ENCODE results near the gene ACOT7.

The ACOT7 gene

GRCh38 chr1:6347641-6348487, 45.7 kb downstream of the ACOT7 start:
- DNase-seq (ENCODE audit: low read depth in 2 of 2), result peak; percentile 34 to 45

- DNase-seq (ENCODE audit: low read depth in 2 of 2), result no peak
Measured at GRCh38 chr1:6345460-6345859, 48.1 kb downstream of the ACOT7 start.

DNA sequence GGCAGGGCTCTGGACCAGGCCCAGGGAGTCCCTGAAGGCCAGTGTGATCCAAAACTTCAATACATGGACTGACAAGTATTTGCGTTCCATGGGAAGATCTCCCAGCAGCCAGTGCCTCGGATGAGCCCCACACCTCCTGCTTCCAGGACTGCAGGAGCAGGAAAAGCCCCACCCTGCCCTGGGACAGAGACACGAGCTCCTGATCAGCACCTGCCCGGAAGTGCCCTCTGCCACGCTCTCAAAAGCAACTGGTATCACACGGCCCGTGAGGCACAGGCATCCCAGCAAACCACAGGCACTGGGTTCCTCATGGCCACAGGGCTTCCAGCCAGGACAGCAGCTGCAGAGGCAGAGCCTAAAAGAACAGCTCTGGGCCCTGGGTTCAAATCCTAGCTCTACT, 48.6 kb downstream of the ACOT7 start:
- no peak for DNase-seq (ENCODE audit: low read depth in 2 of 2)

- DNase-seq (ENCODE audit: low read depth in 2 of 2), result peak; percentile 26 to 45
Measured at GRCh38 chr1:6343506-6344405, 49.8 kb downstream of the ACOT7 start.

- DNase-seq (ENCODE audit: low read depth in 2 of 2), result no peak
Measured at GRCh38 chr1:6342056-6342455, 51.5 kb downstream of the ACOT7 start.

GRCh38 chr1:6338695-6339094, 54.9 kb downstream of the ACOT7 start:
- DNase-seq (ENCODE audit: low read depth in 2 of 2), result no peak

DNA sequence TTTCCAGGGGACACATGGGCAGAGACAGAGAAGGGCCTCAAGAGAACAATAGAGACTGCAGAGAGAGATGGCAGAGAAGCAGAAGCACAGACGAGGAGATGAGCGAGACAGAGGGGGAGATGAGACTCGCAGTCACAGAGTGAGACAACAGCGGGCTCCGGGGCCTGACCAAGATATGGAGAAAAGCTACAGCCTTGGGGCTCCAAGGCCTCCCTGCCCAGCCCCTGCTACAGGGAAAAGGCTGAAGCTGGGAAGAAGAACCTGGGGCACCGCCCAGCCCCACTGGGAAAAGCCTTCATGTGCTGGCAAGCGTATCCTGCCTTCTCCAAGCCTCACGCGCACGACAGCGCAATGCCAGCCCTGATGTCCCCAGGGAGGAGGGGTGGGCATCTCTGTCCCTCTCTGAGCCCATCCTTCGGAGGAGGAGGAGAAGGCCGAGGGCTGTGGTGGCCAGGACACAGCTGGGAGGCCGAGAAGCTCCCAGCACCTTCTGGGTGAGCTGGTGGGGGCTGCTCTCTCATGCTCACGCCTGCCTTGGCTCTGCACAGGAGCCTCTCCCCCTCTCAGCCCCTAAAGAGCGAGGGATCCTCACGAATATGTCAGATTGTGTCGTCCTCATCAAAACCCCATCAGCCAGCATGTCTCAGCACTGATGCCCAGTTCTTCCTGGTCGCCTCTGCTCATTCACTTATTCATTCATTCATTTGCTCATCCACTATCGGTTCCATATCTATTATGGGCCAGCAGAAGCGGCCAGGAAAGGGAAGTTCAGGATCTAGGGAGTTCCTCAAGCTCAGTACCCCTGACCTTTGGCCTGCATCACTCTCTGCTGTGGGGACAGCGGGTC, 56.6 kb downstream of the ACOT7 start:
- no peak for DNase-seq (ENCODE audit: low read depth in 2 of 2)

- DNase-seq (ENCODE audit: low read depth in 2 of 2), result no peak
Measured at GRCh38 chr1:6334261-6334993, 59.1 kb downstream of the ACOT7 start.

DNA sequence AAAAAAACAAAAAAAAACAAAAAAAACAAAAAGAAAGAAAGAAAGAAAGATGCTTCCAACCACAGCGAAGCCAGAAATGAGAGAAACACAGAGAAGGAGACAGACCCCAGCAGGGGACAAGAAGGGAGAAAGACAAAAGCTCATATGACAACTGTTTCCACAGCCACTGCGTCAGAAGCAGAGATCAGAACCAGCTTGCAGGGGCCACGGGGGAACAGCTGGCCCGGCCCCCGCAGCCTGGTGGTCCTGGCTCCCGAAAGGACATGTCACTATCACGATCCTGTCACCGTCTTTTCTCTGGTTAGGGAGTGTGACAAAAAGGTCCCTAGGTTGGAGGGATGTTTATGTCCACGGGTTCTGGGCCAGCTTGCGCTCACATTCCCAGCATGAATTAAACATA, 60.7 kb downstream of the ACOT7 start:
- no peak for DNase-seq (ENCODE audit: low read depth in 2 of 2)

- DNase-seq (ENCODE audit: low read depth in 2 of 2), result no peak
Measured at GRCh38 chr1:6331543-6332273, 61.9 kb downstream of the ACOT7 start.

- no peak for DNase-seq (ENCODE audit: low read depth in 2 of 2)
Measured at GRCh38 chr1:6330410-6330911, 63.1 kb downstream of the ACOT7 start.

DNA sequence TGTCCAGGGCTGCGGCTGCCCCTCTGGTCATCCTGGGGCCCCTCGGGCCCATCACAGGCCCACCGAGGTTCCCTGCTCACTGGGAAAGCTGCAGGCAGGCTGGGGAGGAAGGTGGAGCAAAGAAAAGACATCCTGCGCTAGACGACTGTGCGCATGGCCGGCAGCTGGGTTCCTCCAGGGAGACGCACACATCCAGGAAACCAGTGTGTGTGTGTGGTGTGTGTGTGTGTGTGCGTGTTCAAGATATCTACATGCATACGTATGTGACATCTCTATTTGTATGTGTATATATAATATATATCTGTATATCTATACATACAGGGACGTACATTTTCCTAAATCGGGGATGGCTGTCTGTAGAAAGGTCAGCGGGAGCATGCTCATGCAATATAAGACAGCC, 63.7 kb downstream of the ACOT7 start:
- DNase-seq (ENCODE audit: low read depth in 2 of 2), result no peak

DNA sequence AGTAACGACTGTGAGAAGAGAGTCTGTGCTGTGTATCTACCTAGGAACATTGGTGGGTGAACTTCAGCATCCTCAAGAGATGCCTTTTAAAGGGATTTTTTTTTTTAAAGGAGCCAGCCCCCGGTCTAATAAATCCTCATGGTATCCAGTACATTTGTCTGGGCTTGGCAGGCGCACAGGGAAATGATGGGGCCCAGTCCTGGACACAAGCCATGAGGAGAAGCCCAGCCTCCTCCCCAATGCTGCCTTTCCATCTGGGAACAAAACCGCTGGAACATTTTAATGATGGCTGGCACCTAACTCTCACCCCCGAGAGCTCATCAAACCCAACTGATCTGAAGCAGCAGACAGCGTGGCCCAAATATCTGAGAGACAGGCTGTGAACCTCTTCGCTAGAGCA, 64.2 kb downstream of the ACOT7 start:
- DNase-seq (ENCODE audit: low read depth in 2 of 2), result no peak

DNA sequence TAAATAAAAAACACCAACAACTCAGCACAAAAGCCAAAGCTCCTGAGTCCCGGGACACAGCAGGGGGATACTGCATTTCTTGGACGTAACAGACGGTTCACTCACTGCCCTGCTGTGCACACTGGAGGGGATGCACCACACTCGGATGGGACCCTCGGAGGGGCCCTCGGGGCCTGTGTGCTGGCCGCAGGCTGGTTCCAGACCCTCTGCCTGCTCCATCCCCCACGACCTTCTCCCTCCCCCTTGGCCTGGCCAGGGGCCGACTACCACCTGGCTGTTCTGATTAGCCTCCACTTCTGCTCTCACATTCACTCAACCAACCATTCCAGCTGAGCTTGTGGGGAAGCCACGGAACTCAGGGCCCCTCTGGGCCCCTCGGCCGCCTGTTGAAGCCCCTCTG, 64.9 kb downstream of the ACOT7 start:
- no peak for DNase-seq (ENCODE audit: low read depth in 2 of 2)

DNA sequence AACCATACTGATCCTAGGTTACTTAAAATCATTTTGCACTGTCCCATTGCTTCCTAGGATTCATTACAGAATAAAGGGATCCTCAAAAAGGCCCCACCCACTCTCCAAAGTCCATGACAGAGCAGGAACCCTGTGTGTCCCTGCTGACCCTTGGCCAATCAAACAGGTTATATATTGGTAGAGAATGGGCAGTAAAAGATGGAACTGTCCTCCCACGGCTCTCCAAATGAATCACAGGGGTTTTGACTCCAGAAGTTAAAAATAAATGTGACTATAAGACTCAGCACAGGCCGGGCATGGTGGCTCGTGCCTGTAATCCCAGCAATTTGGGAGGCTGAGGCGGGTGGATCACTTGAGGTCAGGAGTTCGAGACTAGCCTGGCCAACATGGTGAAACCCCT, 65.5 kb downstream of the ACOT7 start:
- no peak for DNase-seq (ENCODE audit: low read depth in 2 of 2)

DNA sequence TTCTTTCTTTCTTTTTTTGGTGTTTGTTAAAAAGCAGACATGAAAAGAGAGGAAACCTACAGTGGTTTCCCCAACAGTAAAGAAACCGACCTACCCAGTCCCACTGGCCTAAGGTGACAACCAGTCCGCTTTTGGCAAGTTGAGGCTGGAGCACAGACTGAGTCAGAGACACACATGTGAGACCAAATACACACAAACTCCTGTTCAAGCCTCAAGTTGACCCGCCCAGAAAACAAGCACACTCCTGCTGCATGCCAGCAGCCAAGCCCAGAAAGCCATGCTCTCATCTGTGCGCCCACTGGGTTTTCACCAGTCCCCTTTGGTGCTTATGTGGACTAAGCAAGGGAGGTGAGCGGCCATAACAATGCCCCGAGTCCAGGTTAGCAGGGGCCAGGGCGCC, 68.1 kb downstream of the ACOT7 start:
- DNase-seq (ENCODE audit: low read depth in 2 of 2), result no peak

DNA sequence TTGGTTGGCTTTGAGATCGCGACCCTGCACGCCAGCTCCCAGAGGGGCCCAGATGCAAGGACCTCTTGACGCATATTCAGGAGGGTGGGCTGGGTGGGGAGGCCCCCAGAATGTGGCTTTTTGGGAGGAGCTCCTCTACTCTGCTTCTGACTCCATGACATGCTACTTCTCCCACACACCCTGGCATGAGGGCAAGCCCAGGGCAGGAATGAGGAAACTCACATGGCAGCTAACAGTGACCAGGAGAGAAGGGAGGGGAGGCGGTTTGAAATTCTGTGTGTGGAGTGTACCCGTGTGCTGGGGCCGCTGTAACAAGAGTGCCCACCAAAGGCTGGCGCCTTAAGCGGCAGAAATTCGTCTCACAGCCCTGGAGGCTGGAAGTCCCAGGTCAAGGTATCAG, 71.4 kb downstream of the ACOT7 start:
- DNase-seq (ENCODE audit: low read depth in 2 of 2), result no peak

DNA sequence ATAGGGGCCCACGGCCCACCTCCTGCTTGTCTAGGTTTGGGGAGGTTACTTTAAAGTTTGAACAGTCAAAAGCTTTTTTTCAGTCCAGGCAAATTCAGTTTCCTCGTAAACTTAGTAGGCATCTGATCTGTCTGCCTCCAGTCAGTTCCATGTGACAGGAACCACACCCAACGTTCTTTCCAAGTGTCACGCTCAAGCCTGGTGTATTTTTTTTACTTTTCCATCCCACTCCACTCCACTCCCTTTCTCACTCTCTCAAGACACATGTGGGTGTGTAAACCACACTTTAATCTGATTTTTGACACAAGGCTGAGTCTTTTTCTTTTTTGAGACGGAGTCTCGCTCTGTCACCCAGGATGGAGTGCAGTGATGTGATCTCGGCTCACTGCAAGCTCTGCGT, 72.4 kb downstream of the ACOT7 start:
- DNase-seq (ENCODE audit: low read depth in 2 of 2), result no peak

DNA sequence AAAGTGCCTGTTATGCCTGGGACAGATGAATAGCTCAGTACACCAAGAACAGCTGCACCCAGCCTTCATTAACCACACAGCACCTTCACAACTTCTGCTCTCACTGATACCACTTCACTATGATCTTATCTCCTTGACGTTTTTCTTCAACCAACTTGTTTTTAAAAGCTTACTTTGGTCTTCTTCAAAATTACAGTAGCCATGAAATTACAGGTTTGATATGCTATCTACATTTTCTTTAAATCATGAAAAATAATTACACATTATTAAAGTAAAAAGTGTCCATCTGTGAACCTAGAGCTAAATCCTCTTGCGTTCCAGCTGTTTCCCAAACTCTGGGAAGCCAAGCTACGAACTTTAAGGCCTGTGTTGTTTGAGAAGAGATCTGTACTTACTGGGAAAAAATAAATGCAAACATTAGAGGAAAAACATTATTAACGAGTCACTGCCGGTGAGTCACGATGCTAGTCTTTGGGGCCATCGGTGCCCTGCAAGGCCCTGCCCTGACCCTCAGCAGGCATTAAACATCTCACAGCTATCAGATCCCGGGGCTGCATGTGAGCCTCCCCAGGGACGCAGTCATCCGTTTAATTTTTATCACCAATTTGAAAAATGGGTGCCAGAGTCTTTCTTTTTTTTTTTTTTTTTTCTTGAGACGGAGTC, 76.3 kb downstream of the ACOT7 start:
- DNase-seq (ENCODE audit: low read depth in 2 of 2), result no peak
